Neural cell (in vitro differentiated cells): ENCODE data around the gene ASMT. TPM values are rescaled to one million over a fixed set of nuclear protein-coding genes. Genes with fewer than 3 reads are reported as not detected.

Experiments
- H2AFZ ChIP-seq: fragments of 200-600, 300-800 bp; sonication (generic), shearing (Covaris generic); 2 replicates; pipeline ENCODE4 v1.6.0; 2014; ENCODE audit warnings: low read depth, mild to moderate bottlenecking, antibody characterized with exemption, low read length, moderate library complexity
- H3F3A ChIP-seq: fragments of 200-600 bp; shearing (Covaris generic); 2 replicates; pipeline ENCODE4 v1.6.1; 2016; ENCODE audit warnings: mild to moderate bottlenecking, moderate library complexity, mixed read lengths, antibody characterized with exemption, low read length; ENCODE audit not compliant: insufficient read depth, poor library complexity, severe bottlenecking
- H3K27ac ChIP-seq: fragments of 200-600, 300-800 bp; sonication (generic), shearing (Covaris generic); 2 replicates; pipeline ENCODE4 v1.5.1; 2014; ENCODE audit warnings: mild to moderate bottlenecking, low read length, moderate library complexity
- H3K27me3 ChIP-seq: fragments of 300-800, 200-600 bp; sonication (generic), shearing (Covaris generic); 2 replicates; pipeline ENCODE4 v1.6.0; 2014; ENCODE audit warnings: mild to moderate bottlenecking, low read depth, low read length, moderate library complexity; ENCODE audit not compliant: insufficient read depth
- H3K36me3 ChIP-seq: fragments of 300-800, 200-600 bp; sonication (generic), shearing (Covaris generic); 2 replicates; pipeline ENCODE4 v1.5.1; 2014; ENCODE audit warnings: mild to moderate bottlenecking, antibody characterized with exemption, low read length, moderate library complexity; ENCODE audit not compliant: insufficient read depth
- H3K4me2 ChIP-seq: fragments of 300-800, 200-600 bp; sonication (generic), shearing (Covaris generic); 2 replicates; pipeline ENCODE4 v1.6.0; 2014; ENCODE audit warnings: mild to moderate bottlenecking, low read length
- H3K4me3 ChIP-seq: fragments of 300-800, 200-600 bp; sonication (generic), shearing (Covaris generic); 2 replicates; pipeline ENCODE4 v1.5.1; 2014; ENCODE audit warnings: mild to moderate bottlenecking, low read length, moderate library complexity
- H3K79me2 ChIP-seq: fragments of 200-600 bp; shearing (Covaris generic); replicated peaks from 2 replicates; pipeline ENCODE4 v1.6.0; 2014; ENCODE audit warnings: mild to moderate bottlenecking, low read length, moderate library complexity; ENCODE audit not compliant: insufficient read depth
- H3K9ac ChIP-seq: fragments of 300-800, 200-600 bp; sonication (generic), shearing (Covaris generic); 2 replicates; pipeline ENCODE4 v1.6.1; 2016; ENCODE audit warnings: mild to moderate bottlenecking, low read length, mixed read lengths
- H3K9me2 ChIP-seq: fragments of 200-600 bp; shearing (Covaris generic); 2 replicates; pipeline ENCODE4 v1.6.1; 2016; ENCODE audit warnings: mild to moderate bottlenecking, low read length, mixed read lengths; ENCODE audit not compliant: insufficient read depth
- H3K9me3 ChIP-seq: fragments of 200-600, 300-800 bp; sonication (generic), shearing (Covaris generic); 2 replicates; pipeline ENCODE4 v1.6.1; 2016; ENCODE audit warnings: mild to moderate bottlenecking, mixed run types, low read length, moderate library complexity, mixed read lengths
- H4K20me1 ChIP-seq: fragments of 200-600 bp; shearing (Covaris generic); 2 replicates; pipeline ENCODE4 v1.6.1; 2016; ENCODE audit warnings: mild to moderate bottlenecking, mixed run types; ENCODE audit not compliant: insufficient read depth
- CTCF ChIP-seq: fragments of 450-650 bp; IDR thresholded peaks from 2 replicates; pipeline ENCODE4 v1.5.1; 2014; ENCODE audit warnings: antibody characterized with exemption, mild to moderate bottlenecking, moderate library complexity; ENCODE audit not compliant: poor library complexity, severe bottlenecking
- EP300 ChIP-seq: fragments of 450-650 bp; conservative IDR thresholded peaks from 2 replicates; pipeline ENCODE4 v1.6.1; 2014; ENCODE audit warnings: antibody characterized with exemption, mild to moderate bottlenecking, moderate library complexity; ENCODE audit not compliant: poor library complexity, severe bottlenecking
- EZH2 ChIP-seq: fragments of 200-600, 300-800 bp; shearing (Covaris generic), sonication (generic); IDR thresholded peaks from 2 replicates; pipeline ENCODE4 v1.6.1; 2014; ENCODE audit warnings: antibody characterized with exemption, low read length, borderline replicate concordance, mild to moderate bottlenecking; ENCODE audit not compliant: insufficient read depth, poor library complexity, severe bottlenecking
- POLR2AphosphoS5 ChIP-seq: IDR thresholded peaks from 2 replicates; pipeline ENCODE4 v1.6.1; 2012
- RAD21 ChIP-seq: fragments of 450-650 bp; conservative IDR thresholded peaks from 2 replicates; pipeline ENCODE4 v1.6.1; 2014; ENCODE audit warnings: antibody characterized with exemption, mild to moderate bottlenecking, moderate library complexity
- REST ChIP-seq: IDR thresholded peaks from 2 replicates; pipeline ENCODE4 v1.6.1; 2012; ENCODE audit warnings: borderline replicate concordance
- SMC3 ChIP-seq: fragments of 450-650 bp; conservative IDR thresholded peaks from 2 replicates; pipeline ENCODE4 v1.6.1; 2014; ENCODE audit warnings: antibody characterized with exemption, mild to moderate bottlenecking, moderate library complexity; ENCODE audit not compliant: poor library complexity
- TAF1 ChIP-seq: IDR thresholded peaks from 2 replicates; pipeline ENCODE4 v1.6.1; 2012; ENCODE audit warnings: low read depth
- polyA plus RNA-seq: library from polyadenylated mRNA; depleted of rRNA; stranded (reverse); fragments of >200 nt; gene quantifications from 2 replicates; pipeline ENCODE4 v1.2.3, GENCODE V29; 2014

ASMT gene
- polyA plus RNA-seq, 1 donor from 2014 or later: 1.8 TPM

- no peaks in the 10 kb centered on the region for H3K27me3 ChIP-seq
- no peaks in the 10 kb centered on the region for H3K79me2 ChIP-seq
- no peak for TF ChIP-seq EZH2
- TF ChIP-seq POLR2AphosphoS5: no peak
- no peak for TF ChIP-seq REST
- TF ChIP-seq TAF1: no peak
- no peak for TF ChIP-seq CTCF
- TF ChIP-seq RAD21: no peak
- no peak overlapping the region for H3K9ac ChIP-seq
- no peaks in the 10 kb centered on the region for H3F3A ChIP-seq
- H3K9me3 ChIP-seq: no peaks in the 10 kb centered on the region
- H2AFZ ChIP-seq: no peak overlapping the region
- H4K20me1 ChIP-seq: no peaks in the 10 kb centered on the region
- no peaks in the 10 kb centered on the region for H3K9me2 ChIP-seq
- no peak overlapping the region for H3K4me3 ChIP-seq
- no peaks in the 10 kb centered on the region for H3K36me3 ChIP-seq
- H3K27ac ChIP-seq: no peak overlapping the region
- H3K4me2 ChIP-seq: no peak overlapping the region
These were observed 32.0 kb upstream of the ASMT start for GRCh38 chrX:1582686-1583437.

- H4K20me1 ChIP-seq: no peaks in the 10 kb centered on the region
- no peaks in the 10 kb centered on the region for H3K79me2 ChIP-seq
- no peaks in the 10 kb centered on the region for H3K27me3 ChIP-seq
- no peak overlapping the region for H3K9ac ChIP-seq
- no peak overlapping the region for H2AFZ ChIP-seq
- no peak for TF ChIP-seq EP300
- no peak for TF ChIP-seq SMC3
- TF ChIP-seq TAF1: no peak
- H3K4me2 ChIP-seq: no peak overlapping the region
- H3K27ac ChIP-seq: no peak overlapping the region
- no peaks in the 10 kb centered on the region for H3K9me2 ChIP-seq
- H3F3A ChIP-seq: no peaks in the 10 kb centered on the region
- no peak overlapping the region for H3K4me3 ChIP-seq
- H3K9me3 ChIP-seq: no peaks in the 10 kb centered on the region
- H3K36me3 ChIP-seq: no peaks in the 10 kb centered on the region
These were observed 30.4 kb upstream of the ASMT start for GRCh38 chrX:1584237-1585011.
